Measurements from ENCODE around the gene LINGO3.
A peak's percentile ranks its signal among the peaks of the same experiment; 100 is the strongest.

LINGO3 gene

GRCh38 chr19:2326699-2327360 lies 18.9 kb upstream of the LINGO3 start:
- no peak for DNase-seq

- DNase-seq, result peak; percentile 27 to 43
Measured at GRCh38 chr19:2325281-2326046, 17.5 kb upstream of the LINGO3 start.

- DNase-seq, result peak in 1 of 2 experiments; percentile 38
Measured at GRCh38 chr19:2324220-2324948, 16.4 kb upstream of the LINGO3 start.

- no peak for DNase-seq
Measured at GRCh38 chr19:2323707-2324106, 15.8 kb upstream of the LINGO3 start.

- no peak for DNase-seq
Measured at GRCh38 chr19:2321565-2322283, 13.8 kb upstream of the LINGO3 start.

- DNase-seq, result no peak
Measured at GRCh38 chr19:2320939-2321338, 13.0 kb upstream of the LINGO3 start.

GRCh38 chr19:2320049-2320448 lies 12.1 kb upstream of the LINGO3 start:
- DNase-seq, result no peak

- no peak for DNase-seq
Measured at GRCh38 chr19:2319551-2319950, 11.6 kb upstream of the LINGO3 start.

GRCh38 chr19:2318923-2319322 lies 11.0 kb upstream of the LINGO3 start:
- DNase-seq, result no peak

- no peak for DNase-seq
Measured at GRCh38 chr19:2317756-2318155, 9.8 kb upstream of the LINGO3 start.

GRCh38 chr19:2317300-2317699 lies 9.3 kb upstream of the LINGO3 start:
- no peak for DNase-seq

- DNase-seq, result no peak
Measured at GRCh38 chr19:2315818-2316353, 7.9 kb upstream of the LINGO3 start.

- DNase-seq, result no peak
Measured at GRCh38 chr19:2315121-2315817, 7.3 kb upstream of the LINGO3 start.

GRCh38 chr19:2312820-2313501 lies 5.0 kb upstream of the LINGO3 start:
- no peak for DNase-seq

- DNase-seq, result no peak
Measured at GRCh38 chr19:2311093-2311492, 3.1 kb upstream of the LINGO3 start.

- no peak for DNase-seq
Measured at GRCh38 chr19:2309734-2310362, 1.9 kb upstream of the LINGO3 start.

- no peak for DNase-seq
Measured at GRCh38 chr19:2307518-2308012, 389 bp downstream of the LINGO3 start.

GRCh38 chr19:2306971-2307370 lies 983 bp downstream of the LINGO3 start:
- DNase-seq, result no peak

- no peak for DNase-seq
Measured at GRCh38 chr19:2306281-2306806, 1.6 kb downstream of the LINGO3 start.

GRCh38 chr19:2305452-2306280 lies 2.3 kb downstream of the LINGO3 start:
- no peak for DNase-seq

Data from cerebellar nuclear complex (tissue), 1 donor.